ENCODE data around the gene SNAP29.
A peak's percentile ranks its signal among the peaks of the same experiment; 100 is the strongest.
"Not testable (repeated sequence)": the region's sequence is repeated elsewhere in the genome, so short reads cannot be mapped to it uniquely, and the experiment has no call there.

Gene SNAP29

DNA sequence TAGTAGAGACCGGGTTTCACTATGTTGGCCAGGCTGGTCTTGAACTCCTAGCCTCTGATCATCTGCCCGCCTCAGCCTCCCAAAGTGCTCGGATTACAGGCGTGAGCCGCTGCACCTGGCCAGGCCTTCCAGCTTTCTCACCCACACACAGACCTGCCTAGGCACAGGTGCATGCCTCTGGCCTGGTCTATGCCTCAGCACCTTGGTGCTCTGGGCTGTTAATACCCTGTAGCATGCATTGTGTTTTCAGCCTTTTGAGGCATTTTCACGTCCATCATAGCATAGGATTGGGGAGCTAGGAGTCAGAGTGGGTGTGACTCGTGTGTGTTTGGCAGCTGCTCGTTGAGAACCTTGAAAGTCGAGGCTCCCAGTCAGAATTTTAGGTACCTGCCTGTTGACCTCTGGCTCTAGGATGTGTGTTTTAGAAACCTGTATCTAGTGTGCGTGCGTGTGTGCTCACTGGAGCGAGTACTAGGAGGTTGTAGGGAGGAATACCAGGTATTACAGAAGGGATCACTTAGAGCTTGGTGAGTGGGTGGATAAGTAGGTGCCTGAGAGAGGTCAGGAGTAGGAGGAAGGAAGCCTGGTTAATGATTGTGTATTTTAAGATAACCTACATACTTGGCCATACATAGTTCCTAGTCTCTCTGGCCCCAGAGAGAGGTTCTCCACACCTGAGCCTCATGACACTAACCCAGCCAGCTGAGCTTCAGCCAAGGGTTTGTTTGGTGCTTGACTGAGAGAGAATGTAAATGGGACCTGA, 78.4 kb downstream of the SNAP29 start:
- peak overlapping the region; percentile 13 for H3K27ac Mint-ChIP-seq
- H3K4me3 Mint-ChIP-seq: peak overlapping the region; percentile 70
- peaks cover 79% of the 10 kb centered on the region for H3K4me1 Mint-ChIP-seq (ENCODE audit: low read depth)
- H3K36me3 Mint-ChIP-seq: peaks cover 2% of the 10 kb centered on the region
- no peaks in the 10 kb centered on the region for H3K27me3 Mint-ChIP-seq
- H3K9me3 Mint-ChIP-seq (ENCODE audit: low read depth): no peaks in the 10 kb centered on the region

- Mint-ChIP-seq H3K9me3 (ENCODE audit: low read depth) (no peaks in the 10 kb centered on the region), H3K4me1 (ENCODE audit: low read depth) (peaks cover 83% of the 10 kb centered on the region), H3K27ac (no peak overlapping the region), H3K27me3 (no peaks in the 10 kb centered on the region), H3K4me3 (peak overlapping the region; percentile 70), H3K36me3 (peaks cover 2% of the 10 kb centered on the region)
Observed at GRCh38 chr22:20937794-20938671, 79.2 kb downstream of the SNAP29 start.

- H3K4me1 Mint-ChIP-seq (ENCODE audit: low read depth): peaks cover 81% of the 10 kb centered on the region
- not testable (repeated sequence) for H3K27ac Mint-ChIP-seq
Observed at GRCh38 chr22:20939457-20940185, 80.8 kb downstream of the SNAP29 start.

GRCh38 chr22:20940186-20940651, 81.4 kb downstream of the SNAP29 start:
- Mint-ChIP-seq H3K36me3 (peaks cover 2% of the 10 kb centered on the region), H3K27ac (no peak overlapping the region), H3K9me3 (ENCODE audit: low read depth) (no peaks in the 10 kb centered on the region), H3K27me3 (no peaks in the 10 kb centered on the region), H3K4me3 (peak overlapping the region; percentile 40), H3K4me1 (ENCODE audit: low read depth) (peaks cover 80% of the 10 kb centered on the region)

More at GRCh38 chr22:20939457-20940185, 80.8 kb downstream of the SNAP29 start:
- not testable (repeated sequence) for H3K9me3 Mint-ChIP-seq (ENCODE audit: low read depth); H3K27me3 Mint-ChIP-seq; H3K36me3 Mint-ChIP-seq
- H3K4me3 Mint-ChIP-seq: peak overlapping the region; percentile 22
